ENCODE data around the gene GDA. TPM values are rescaled to one million over a fixed set of nuclear protein-coding genes. Genes with fewer than 3 reads are reported as not detected.

The GDA gene
- total RNA-seq, 1 experiment from 2014 or later: 3.6 TPM

- H2BK120ac ChIP-seq (ENCODE audit: low read depth, low read length, poor library complexity, severe bottlenecking): no peak overlapping the region
- H3K4me1 ChIP-seq (ENCODE audit: insufficient read depth, low read length): no peaks in the 10 kb centered on the region
- no peaks in the 10 kb centered on the region for H4K20me1 ChIP-seq (ENCODE audit: control insufficient read depth, insufficient read depth, insufficient read length)
- no peaks in the 10 kb centered on the region for H3K27me3 ChIP-seq (ENCODE audit: insufficient read depth, low read length)
- no peak overlapping the region for H3K4me2 ChIP-seq (ENCODE audit: insufficient read depth, insufficient read length, low read length)
- H3K14ac ChIP-seq (ENCODE audit: insufficient read depth, low read length): no peak overlapping the region
- H4K8ac ChIP-seq (replicated peaks; ENCODE audit: insufficient read length, low read depth, low read length): no peak overlapping the region
- H3K79me2 ChIP-seq (ENCODE audit: insufficient read depth, low read length): no peaks in the 10 kb centered on the region
- H3T11ph ChIP-seq (ENCODE audit: low read length): no peak overlapping the region
- no peaks in the 10 kb centered on the region for H3K23me2 ChIP-seq (ENCODE audit: insufficient read length, low read depth, low read length, poor library complexity, severe bottlenecking)
- Mint-ChIP-seq H3K36me3 (ENCODE audit: insufficient read depth in 1 of 3, low read depth in 3 of 3) (no peaks in the 10 kb centered on the region), H3K27me3 (ENCODE audit: low read depth) (no peaks in the 10 kb centered on the region), H3K4me1 (no peaks in the 10 kb centered on the region), H3K27ac (no peak overlapping the region), H3K9me3 (no peaks in the 10 kb centered on the region), H3K4me3 (no peak overlapping the region)
- no peak overlapping the region for H2BK12ac ChIP-seq (ENCODE audit: insufficient read length, low read depth, low read length)
- no CpG with 5 or more reads among the region's 3 CpGs for WGBS (ENCODE audit: extremely low coverage, insufficient read length, low lambda C conversion rate)
- H2AK5ac ChIP-seq (ENCODE audit: insufficient read length, low read length): no peak overlapping the region
- no peak overlapping the region for H3K23ac ChIP-seq (ENCODE audit: insufficient read length, low read depth, low read length)
- no peak overlapping the region for H4K5ac ChIP-seq (ENCODE audit: insufficient read length, low read depth, low read length)
- no peak overlapping the region for H2BK20ac ChIP-seq (ENCODE audit: low read depth, low read length, poor library complexity, severe bottlenecking)
- H4K91ac ChIP-seq (ENCODE audit: insufficient read length, low read depth, low read length): no peak overlapping the region
- no peak overlapping the region for H2BK15ac ChIP-seq (ENCODE audit: low read depth, low read length)
- H3K56ac ChIP-seq (ENCODE audit: insufficient read length, low read depth, low read length): no peak overlapping the region
- DNase-seq: no peak
- H3K27ac ChIP-seq (ENCODE audit: insufficient read length, low read depth, low read length): no peak overlapping the region
- no peaks in the 10 kb centered on the region for H3K79me1 ChIP-seq (ENCODE audit: insufficient read depth, low read depth, low read length, poor library complexity, severe bottlenecking)
- no peaks in the 10 kb centered on the region for H3K9me3 ChIP-seq (ENCODE audit: control insufficient read depth, low read depth, low read length)
- no peak overlapping the region for H2BK5ac ChIP-seq (ENCODE audit: insufficient read length, low read length)
- no peak overlapping the region for H3K18ac ChIP-seq (ENCODE audit: insufficient read length, low read depth, low read length)
- TF ChIP-seq CTCF (conservative IDR thresholded peaks at IDR 0.05): no peak
- no peak overlapping the region for H2AFZ ChIP-seq (ENCODE audit: low read length)
- H3K9ac ChIP-seq (ENCODE audit: extremely low read depth, insufficient read length, low read length): no peak overlapping the region
- H3K4ac ChIP-seq (ENCODE audit: low read depth, low read length): no peak overlapping the region
Observed at GRCh38 chr9:72232778-72233177, 83.5 kb downstream of the GDA start.

Data from H9 (cell line).